Epithelial cell of esophagus (primary cell): ENCODE data around the gene TMEM171.
A peak's percentile ranks its signal among the peaks of the same experiment; 100 is the strongest.

Experiments
- DNase-seq: peaks from one replicate; pipeline ENCODE4 v3.0.0; 2010; ENCODE audit warnings: low read depth
- H3K4me3 ChIP-seq: 2 replicates; pipeline ENCODE4 v1.5.1; 2011; ENCODE audit warnings: mild to moderate bottlenecking, low read length, control low read depth
- TF ChIP-seq, protein P1 (sequence below): IDR thresholded peaks from 2 replicates; pipeline ENCODE4 v1.5.1; 2011; ENCODE audit warnings: low read depth, mild to moderate bottlenecking, low read length, control low read depth, inconsistent platforms; ENCODE audit not compliant: insufficient read depth; ENCODE audit errors: missing control alignments

TMEM171 gene

DNA sequence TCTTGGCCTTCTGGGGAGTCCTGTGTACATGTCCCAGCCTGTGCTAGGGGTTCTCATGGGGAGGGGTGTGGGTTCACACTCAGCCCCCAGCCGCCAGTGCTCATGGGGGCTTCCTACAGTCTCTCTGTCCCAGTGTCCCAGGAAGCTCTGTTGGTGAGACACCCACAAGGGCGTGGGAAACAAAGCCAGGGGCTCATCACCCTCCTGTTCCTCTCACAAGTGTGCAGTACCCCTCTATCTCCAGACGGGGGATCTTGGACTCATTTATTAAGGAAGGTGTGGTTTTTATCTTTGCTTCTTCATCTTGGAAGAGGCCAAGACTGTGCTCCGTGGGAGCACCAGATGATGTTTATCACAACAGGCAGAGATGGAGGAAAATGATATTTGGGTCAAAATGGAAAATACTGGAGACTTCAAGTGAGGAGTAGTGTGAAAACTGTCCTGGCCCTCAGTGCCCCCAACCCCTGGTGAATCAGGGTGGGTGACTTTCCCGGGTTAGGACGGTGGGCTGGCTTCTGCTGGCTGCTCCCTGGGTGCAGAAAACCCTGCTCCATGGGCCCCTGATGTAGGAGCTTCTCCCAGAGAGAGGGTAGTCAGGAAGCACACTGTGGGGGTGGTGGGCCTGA, 15.2 kb downstream of the TMEM171 start:
- TF ChIP-seq, protein P1, sequence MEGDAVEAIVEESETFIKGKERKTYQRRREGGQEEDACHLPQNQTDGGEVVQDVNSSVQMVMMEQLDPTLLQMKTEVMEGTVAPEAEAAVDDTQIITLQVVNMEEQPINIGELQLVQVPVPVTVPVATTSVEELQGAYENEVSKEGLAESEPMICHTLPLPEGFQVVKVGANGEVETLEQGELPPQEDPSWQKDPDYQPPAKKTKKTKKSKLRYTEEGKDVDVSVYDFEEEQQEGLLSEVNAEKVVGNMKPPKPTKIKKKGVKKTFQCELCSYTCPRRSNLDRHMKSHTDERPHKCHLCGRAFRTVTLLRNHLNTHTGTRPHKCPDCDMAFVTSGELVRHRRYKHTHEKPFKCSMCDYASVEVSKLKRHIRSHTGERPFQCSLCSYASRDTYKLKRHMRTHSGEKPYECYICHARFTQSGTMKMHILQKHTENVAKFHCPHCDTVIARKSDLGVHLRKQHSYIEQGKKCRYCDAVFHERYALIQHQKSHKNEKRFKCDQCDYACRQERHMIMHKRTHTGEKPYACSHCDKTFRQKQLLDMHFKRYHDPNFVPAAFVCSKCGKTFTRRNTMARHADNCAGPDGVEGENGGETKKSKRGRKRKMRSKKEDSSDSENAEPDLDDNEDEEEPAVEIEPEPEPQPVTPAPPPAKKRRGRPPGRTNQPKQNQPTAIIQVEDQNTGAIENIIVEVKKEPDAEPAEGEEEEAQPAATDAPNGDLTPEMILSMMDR: no peak
- DNase-seq: no peak
- no peak overlapping the region for H3K4me3 ChIP-seq

DNA sequence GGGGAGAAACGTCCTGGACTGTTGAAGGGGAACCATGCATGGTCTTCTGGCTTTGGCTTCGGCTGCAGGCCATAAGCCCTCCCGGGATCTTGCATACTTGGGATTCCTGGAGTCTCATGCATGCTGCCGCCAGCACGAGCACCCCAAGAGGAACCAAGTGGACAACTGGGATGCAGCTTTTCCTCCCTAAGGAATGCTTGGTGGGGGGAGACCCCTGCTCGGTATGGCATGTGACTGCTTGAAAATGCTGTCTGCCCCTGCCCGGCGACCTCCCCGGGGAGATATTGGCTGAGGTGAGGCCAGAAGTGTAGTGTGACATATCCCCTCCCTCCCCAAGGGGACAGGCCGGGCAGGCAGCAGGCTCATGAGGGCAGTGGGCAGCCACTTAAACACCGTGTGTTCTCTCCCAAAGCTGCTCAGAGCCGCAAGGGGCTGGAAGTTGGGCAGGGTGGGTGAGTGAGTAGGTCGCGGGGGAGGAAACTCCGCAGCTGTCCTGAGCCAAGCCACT, 15.7 kb downstream of the TMEM171 start:
- DNase-seq: no peak
- H3K4me3 ChIP-seq: no peak overlapping the region
- TF ChIP-seq, protein P1: no peak

DNA sequence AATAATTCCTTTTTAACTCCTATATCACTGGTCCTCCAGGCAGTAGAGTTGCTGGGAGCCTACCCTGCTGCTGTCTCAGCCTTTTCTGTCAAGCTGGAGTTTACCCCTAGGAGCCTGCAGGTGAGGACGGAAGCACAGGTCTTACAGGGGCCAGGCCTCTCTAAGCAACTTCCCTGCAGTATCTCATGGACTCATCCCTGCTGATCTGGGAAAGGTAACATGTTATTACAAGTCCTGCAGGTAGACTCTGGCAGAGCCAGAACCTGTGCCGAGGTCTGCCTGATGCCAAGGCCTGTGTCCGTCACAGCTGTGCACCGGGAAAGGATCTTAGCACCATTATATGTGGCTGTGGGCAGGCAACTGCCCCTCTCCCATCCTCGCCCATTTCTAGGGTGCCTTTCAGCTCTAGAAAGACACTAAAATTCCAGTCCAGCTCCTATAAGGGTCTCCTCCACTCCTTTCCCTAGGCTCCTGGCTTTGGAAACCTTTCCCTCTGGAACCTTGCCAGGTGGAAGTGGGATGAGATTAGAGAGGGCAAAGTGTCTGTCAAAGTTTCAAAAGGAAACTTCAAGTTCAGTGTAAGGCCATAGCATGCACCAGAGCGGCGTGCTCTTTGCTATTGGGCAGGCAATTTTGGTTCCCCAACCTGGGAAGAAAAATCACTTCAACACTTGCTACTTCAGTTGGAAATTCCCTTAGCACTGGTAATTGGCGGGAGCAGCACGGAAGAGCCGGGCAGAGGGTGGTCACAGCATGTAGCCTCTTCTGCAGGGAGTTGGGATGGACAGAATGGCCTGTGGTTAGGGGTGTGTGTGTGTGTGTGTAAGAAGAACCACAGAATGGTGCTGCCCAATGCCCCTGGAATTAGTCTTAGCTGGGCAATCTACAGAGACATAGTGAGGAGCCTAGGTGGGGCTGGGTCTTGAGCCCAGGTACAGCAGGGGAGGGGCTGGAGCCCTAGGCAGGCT, 17.5 kb downstream of the TMEM171 start:
- DNase-seq: peak; percentile 68
- no peak overlapping the region for H3K4me3 ChIP-seq
- TF ChIP-seq, protein P1: no peak

DNA sequence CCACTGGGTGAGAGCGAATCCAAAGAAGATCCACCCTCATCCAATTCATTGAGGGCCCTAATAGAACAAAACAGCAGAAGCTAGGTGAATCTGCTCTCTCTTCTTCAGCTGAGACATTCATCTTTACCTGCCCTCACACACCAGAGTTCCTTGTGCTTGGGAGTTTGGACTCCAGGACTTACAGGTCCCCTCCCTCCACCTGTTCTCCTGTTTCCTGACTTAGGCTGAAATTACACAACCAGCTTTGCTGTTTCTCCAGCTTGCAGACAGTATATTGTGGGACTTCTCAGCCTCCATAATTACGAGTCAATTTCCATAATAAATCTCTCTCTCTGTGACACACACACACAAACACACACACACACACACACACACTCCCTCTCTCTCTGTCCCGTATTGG, 19.1 kb downstream of the TMEM171 start:
- TF ChIP-seq, protein P1: no peak
- H3K4me3 ChIP-seq: no peak overlapping the region
- no peak for DNase-seq

DNA sequence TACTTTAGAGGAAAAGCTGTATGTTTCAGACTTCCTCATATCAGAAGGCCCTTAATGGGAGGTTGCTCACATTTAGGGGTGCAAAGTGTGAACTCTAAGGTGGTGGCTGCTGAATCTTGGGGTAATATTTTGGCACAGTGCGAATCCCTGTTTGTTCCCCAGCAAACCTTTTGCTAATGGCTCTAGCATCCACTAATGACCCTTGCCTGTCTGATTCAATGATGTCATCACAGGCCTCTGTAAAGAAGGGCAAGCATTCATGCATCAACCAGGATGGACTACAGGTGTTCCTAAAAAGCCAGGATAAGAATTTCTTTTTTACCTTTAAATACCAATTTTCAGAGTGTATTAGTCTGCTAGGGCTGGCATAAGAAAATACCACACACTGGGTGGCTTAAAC, 20.4 kb downstream of the TMEM171 start:
- no peak overlapping the region for H3K4me3 ChIP-seq
- TF ChIP-seq, protein P1: no peak
- DNase-seq: no peak

DNA sequence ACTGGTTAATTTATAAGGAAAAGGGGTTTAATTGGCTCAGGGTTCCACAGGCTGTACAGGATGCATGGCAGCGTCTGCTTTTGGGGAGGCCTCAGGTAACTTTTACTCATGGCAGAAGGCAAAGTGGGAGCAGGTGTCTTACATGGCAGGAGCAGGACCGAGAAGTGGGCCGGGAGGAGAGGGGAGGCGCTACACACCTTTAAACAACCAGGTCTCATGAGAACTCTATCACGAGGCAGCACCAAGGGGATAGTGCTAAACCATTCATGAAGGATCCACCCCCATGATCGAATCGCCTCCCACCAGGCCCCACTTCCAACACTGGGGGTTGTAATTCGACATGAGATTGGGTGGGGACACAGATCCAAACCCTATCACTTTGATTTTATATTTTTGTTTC, 21.7 kb downstream of the TMEM171 start:
- TF ChIP-seq, protein P1: no peak
- DNase-seq: no peak

More for the DNA sequence above, 21.7 kb downstream of the TMEM171 start:
- no peak overlapping the region for H3K4me3 ChIP-seq
